Fibroblast of lung (primary cell): Measurements from ENCODE around the gene WSB1. TPM values are rescaled to one million over a fixed set of nuclear protein-coding genes. Genes with fewer than 3 reads are reported as not detected.

ENCODE experiments used
- DNase-seq, 2 donors: peaks; one replicate each; pipeline versions ENCODE4 v3.0.0 to v3.0.0-alpha.2; 2010; ENCODE audit warnings: low read depth in 2 of 2
- H2AFZ ChIP-seq: 2 replicates; pipeline ENCODE4 v1.5.1; 2012; ENCODE audit warnings: low read length, control low read depth, inconsistent platforms
- H3K27ac ChIP-seq: 2 replicates; pipeline ENCODE4 v1.5.1; 2011; ENCODE audit warnings: low read length, control low read depth; ENCODE audit not compliant: insufficient read depth
- H3K27me3 ChIP-seq: 2 replicates; pipeline ENCODE4 v1.5.1; 2011; ENCODE audit warnings: mild to moderate bottlenecking, low read length; ENCODE audit not compliant: control insufficient read depth, insufficient read depth
- H3K36me3 ChIP-seq: 2 replicates; pipeline ENCODE4 v1.5.1; 2011; ENCODE audit warnings: low read length; ENCODE audit not compliant: control insufficient read depth, insufficient read depth
- H3K4me1 ChIP-seq: 2 replicates; pipeline ENCODE4 v1.5.1; 2011; ENCODE audit warnings: low read length; ENCODE audit not compliant: control insufficient read depth, insufficient read depth; ENCODE audit errors: extremely low read depth
- H3K4me2 ChIP-seq: 2 replicates; pipeline ENCODE4 v1.5.1; 2011; ENCODE audit warnings: low read length, control low read depth; ENCODE audit not compliant: insufficient read depth; ENCODE audit errors: extremely low read depth
- H3K4me3 ChIP-seq, 4 experiments: fragments of 200-600 bp in 1 of 4; sonication (generic) in 1 of 4; replicated peaks in 1 of 4; 2 replicates each; pipeline ENCODE4 v1.5.1; 2011 to 2016; ENCODE audit warnings: low read length in 4 of 4, low read depth in 3 of 4, mild to moderate bottlenecking in 3 of 4, control low read depth in 2 of 4, inconsistent platforms in 1 of 4, mixed read lengths in 1 of 4; ENCODE audit not compliant: insufficient read depth in 1 of 4; ENCODE audit errors: control extremely low read depth in 1 of 4
- H3K79me2 ChIP-seq: 2 replicates; pipeline ENCODE4 v1.5.1; 2012; ENCODE audit warnings: mild to moderate bottlenecking, low read length, inconsistent platforms; ENCODE audit not compliant: control insufficient read depth, insufficient read depth
- H3K9ac ChIP-seq: 2 replicates; pipeline ENCODE4 v1.5.1; 2011; ENCODE audit warnings: mild to moderate bottlenecking, low read length, control low read depth; ENCODE audit not compliant: insufficient read depth
- H3K9me3 ChIP-seq: 2 replicates; pipeline ENCODE4 v1.5.1; 2012; ENCODE audit warnings: low read depth, low read length; ENCODE audit not compliant: control insufficient read depth, insufficient read depth
- H4K20me1 ChIP-seq: 2 replicates; pipeline ENCODE4 v1.5.1; 2011; ENCODE audit warnings: low read length; ENCODE audit not compliant: control insufficient read depth, insufficient read depth; ENCODE audit errors: extremely low read depth
- CTCF ChIP-seq, 2 donors: IDR thresholded peaks in 1 of 2; conservative IDR thresholded peaks in 1 of 2; 1 replicate in 1 of 2; 2 replicates in 1 of 2; pipeline ENCODE4 v1.5.1; 2011 to 2012; ENCODE audit warnings: low read length in 2 of 2, control low read depth in 1 of 2, inconsistent platforms in 1 of 2, low read depth in 1 of 2, mild to moderate bottlenecking in 1 of 2
- EZH2 ChIP-seq: IDR thresholded peaks from 2 replicates; pipeline ENCODE4 v1.5.1; 2012; ENCODE audit warnings: low read length, control low read depth, mild to moderate bottlenecking; ENCODE audit errors: missing control alignments
- polyA plus RNA-seq, 2 donors: library from polyadenylated mRNA; depleted of rRNA in 1 of 2; stranded (reverse) in 1 of 2; unstranded in 1 of 2; fragments of >200 nt; gene quantifications; 2 replicates each; pipeline ENCODE4 v1.2.1, GENCODE V29; 2011 to 2012; ENCODE audit warnings: missing spikeins in 1 of 2
- total RNA-seq: library from RNA; depleted of rRNA; stranded (reverse); fragments of >200 nt; gene quantifications from 2 replicates; pipeline ENCODE4 v1.2.1, GENCODE V29; 2014

WSB1 gene
- total and polyA plus RNA-seq, 2 donors (not counting 1 experiment from before 2014, with no cell fraction given), result 96.3 to 139 TPM

- Histone ChIP-seq H3K4me2 (no peak overlapping the region), H4K20me1 (no peaks in the 10 kb centered on the region), H3K36me3 (no peaks in the 10 kb centered on the region), H3K79me2 (no peaks in the 10 kb centered on the region), H3K27ac (no peak overlapping the region), H3K4me1 (no peaks in the 10 kb centered on the region), H3K4me3 (no peak overlapping the region), H3K27me3 (no peaks in the 10 kb centered on the region), H2AFZ (no peak overlapping the region), H3K9me3 (no peaks in the 10 kb centered on the region), H3K9ac (no peak overlapping the region)
- TF ChIP-seq EZH2, result no peak
- TF ChIP-seq CTCF (conservative IDR thresholded peaks at IDR 0.05 in 1 of 2, IDR thresholded peaks at IDR 0.05 in 1 of 2; ENCODE audit: low read depth in 1 of 2, low read length in 2 of 2), result no peak
- DNase-seq, result no peak
Observed at GRCh38 chr17:27326051-27326450, 32.1 kb downstream of the WSB1 start.

DNA sequence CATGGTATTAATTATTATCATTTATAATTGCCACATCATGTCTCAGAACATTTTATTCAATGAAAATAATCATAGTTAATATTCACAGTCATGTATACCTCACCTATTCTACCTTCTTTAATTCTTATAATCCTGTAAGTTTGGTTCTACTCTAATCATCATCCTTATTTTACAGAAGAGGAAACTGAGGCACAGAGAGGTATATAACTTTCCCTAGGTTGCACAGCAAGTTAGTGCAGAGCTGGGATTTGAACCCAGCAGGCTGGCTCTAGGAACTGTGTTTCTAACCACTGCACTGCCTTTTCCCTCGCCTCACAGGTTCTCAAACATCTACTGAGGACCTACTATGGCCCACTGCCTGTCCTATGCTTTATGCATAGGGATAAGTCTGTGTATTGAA, 32.7 kb downstream of the WSB1 start:
- Histone ChIP-seq H3K27me3 (no peaks in the 10 kb centered on the region), H3K9me3 (no peaks in the 10 kb centered on the region), H4K20me1 (no peaks in the 10 kb centered on the region), H3K4me3 (no peak overlapping the region), H3K36me3 (no peaks in the 10 kb centered on the region), H3K27ac (no peak overlapping the region), H3K9ac (no peak overlapping the region), H3K79me2 (no peaks in the 10 kb centered on the region), H2AFZ (no peak overlapping the region), H3K4me2 (no peak overlapping the region), H3K4me1 (no peaks in the 10 kb centered on the region)
- TF ChIP-seq CTCF (conservative IDR thresholded peaks at IDR 0.05 in 1 of 2, IDR thresholded peaks at IDR 0.05 in 1 of 2; ENCODE audit: low read depth in 1 of 2, low read length in 2 of 2) (no peak), EZH2 (no peak)
- no peak for DNase-seq

DNA sequence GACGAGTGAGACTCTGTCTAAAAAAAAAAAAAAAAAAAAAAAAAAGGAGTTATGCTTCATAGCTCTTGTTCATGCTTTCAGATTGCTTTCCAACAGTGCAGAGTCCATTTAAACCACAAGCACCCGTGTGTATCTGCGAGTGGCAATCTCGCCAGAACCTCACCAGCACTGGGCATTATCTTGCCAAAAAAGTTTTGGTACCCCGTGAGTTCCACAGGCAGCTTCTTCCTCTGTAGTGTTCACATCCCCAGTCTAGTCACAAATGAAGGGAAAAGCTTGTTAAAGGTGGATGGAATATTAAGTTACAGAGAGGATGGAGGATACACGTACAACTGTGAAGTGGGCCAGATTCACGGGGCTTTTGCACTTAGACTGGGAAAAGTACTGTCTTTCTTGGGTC, 33.5 kb downstream of the WSB1 start:
- Histone ChIP-seq H3K4me3 (no peak overlapping the region), H3K27me3 (no peaks in the 10 kb centered on the region), H3K9me3 (no peaks in the 10 kb centered on the region), H3K4me1 (peaks cover 2% of the 10 kb centered on the region), H3K79me2 (no peaks in the 10 kb centered on the region), H4K20me1 (no peaks in the 10 kb centered on the region), H3K27ac (no peak overlapping the region), H2AFZ (no peak overlapping the region), H3K4me2 (no peak overlapping the region), H3K36me3 (no peaks in the 10 kb centered on the region), H3K9ac (no peak overlapping the region)
- DNase-seq, result no peak
- TF ChIP-seq CTCF (conservative IDR thresholded peaks at IDR 0.05 in 1 of 2, IDR thresholded peaks at IDR 0.05 in 1 of 2; ENCODE audit: low read depth in 1 of 2, low read length in 2 of 2) (no peak), EZH2 (no peak)
